HEK293T (cell line): ENCODE results near the gene SH3GL2.

ENCODE experiments used
- ARNT ChIP-seq: fragments of 450-650 bp; IDR thresholded peaks from 2 replicates; pipeline ENCODE4 v1.6.1; 2017; ENCODE audit warnings: mild to moderate bottlenecking
- FOXA1 ChIP-seq: fragments of 450-650 bp; IDR thresholded peaks from 2 replicates; pipeline ENCODE4 v1.6.1; 2016; ENCODE audit warnings: mild to moderate bottlenecking
- FOXK2 ChIP-seq: fragments of 450-650 bp; IDR thresholded peaks from 2 replicates; pipeline ENCODE4 v1.6.1; 2016; ENCODE audit warnings: mild to moderate bottlenecking
- FOXM1 ChIP-seq: fragments of 450-650 bp; IDR thresholded peaks from 2 replicates; pipeline ENCODE4 v1.6.1; 2017; ENCODE audit warnings: mild to moderate bottlenecking, borderline replicate concordance

- TF ChIP-seq ARNT = no peak
- TF ChIP-seq FOXK2 = no peak
- TF ChIP-seq FOXA1 = no peak
- TF ChIP-seq FOXM1 = no peak
Measured at GRCh38 chr9:17614903-17615302, 36.0 kb downstream of the SH3GL2 start.
